Lung (tissue), 12 donors: Measurements from ENCODE around the gene ABHD12B. TPM values are rescaled to one million over a fixed set of nuclear protein-coding genes. Genes with fewer than 3 reads are reported as not detected.

ENCODE experiments used
- ATAC-seq: fragments of 200-7000 bp; cut with Tn5 transposase; one replicate; pipeline ENCODE4 v1.9.1; 2020; ENCODE audit warnings: moderate number of reproducible peaks; ENCODE audit not compliant: insufficient read depth, low FRiP score
- DNase-seq, 3 donors: peaks; one replicate each; pipeline ENCODE4 v3.0.0-alpha.2; 2013 to 2017
- H3K27ac ChIP-seq, 2 donors: one replicate each; pipeline ENCODE4 v1.5.1; 2013; ENCODE audit warnings: mild to moderate bottlenecking in 2 of 2, moderate library complexity in 2 of 2, control low read depth in 1 of 2, inconsistent platforms in 1 of 2, low read depth in 1 of 2, low read length in 1 of 2
- H3K27me3 ChIP-seq, 3 donors: one replicate each; pipeline ENCODE4 v1.5.1; 2013; ENCODE audit warnings: low read length in 2 of 3; ENCODE audit not compliant: control insufficient read depth in 3 of 3, insufficient read depth in 3 of 3
- H3K36me3 ChIP-seq, 4 donors: one replicate each; pipeline ENCODE4 v1.5.1; 2013; ENCODE audit warnings: low read length in 4 of 4, mild to moderate bottlenecking in 1 of 4, moderate library complexity in 1 of 4; ENCODE audit not compliant: control insufficient read depth in 4 of 4, insufficient read depth in 4 of 4
- H3K4me1 ChIP-seq, 5 donors: one replicate each; pipeline ENCODE4 v1.5.1; 2013; ENCODE audit warnings: low read length in 5 of 5, mild to moderate bottlenecking in 2 of 5, moderate library complexity in 1 of 5; ENCODE audit not compliant: control insufficient read depth in 5 of 5, insufficient read depth in 5 of 5
- H3K4me3 ChIP-seq: one replicate; pipeline ENCODE4 v1.5.1; 2013; ENCODE audit warnings: mild to moderate bottlenecking, control low read depth, moderate library complexity
- H3K9ac ChIP-seq, 2 donors: one replicate each; pipeline ENCODE4 v1.5.1; 2013; ENCODE audit warnings: low read length in 2 of 2, control low read depth in 1 of 2; ENCODE audit not compliant: insufficient read depth in 1 of 2
- H3K9me3 ChIP-seq, 4 donors: one replicate each; pipeline ENCODE4 v1.5.1; 2013; ENCODE audit warnings: low read length in 3 of 4, mild to moderate bottlenecking in 1 of 4, moderate library complexity in 1 of 4; ENCODE audit not compliant: control insufficient read depth in 4 of 4, insufficient read depth in 3 of 4
- WGBS, 2 donors: extraction: QIAGEN DNeasy Blood & Tissue Kit; methylation state at CpG; one replicate each; pipeline ENCODE4 v1.1.7; 2013; 5-methylcytosine and 5-hydroxymethylcytosine counted together
- polyA plus RNA-seq, 2 donors: library from polyadenylated mRNA; stranded (reverse); fragments of 200-250 nt; gene quantifications; one replicate each; pipeline ENCODE4 v1.2.1, GENCODE V29; 2013
- total RNA-seq, 2 donors: library from RNA; depleted of rRNA in 1 of 2; stranded (reverse); fragments of >200 nt in 1 of 2; gene quantifications; one replicate each; pipeline ENCODE4 v1.2.1, GENCODE V29; 2014 to 2021
- TF ChIP-seq, protein P1 (sequence below): IDR thresholded peaks from 2 replicates; pipeline ENCODE4 v1.5.1; 2012; ENCODE audit warnings: mild to moderate bottlenecking; ENCODE audit errors: control extremely low read depth, extremely low read depth
- donor health status: control.
- donor health status: control.
- donor health status: Bipolar disorder and iron deficiency.
- donor health status: healthy.
- donor health status: DM: yes; HTN: yes; CAD: no.

The ABHD12B gene
- total and polyA plus RNA-seq, 4 donors, result 0.56 to 1.0 (median 0.95) TPM; not detected in 1

DNA sequence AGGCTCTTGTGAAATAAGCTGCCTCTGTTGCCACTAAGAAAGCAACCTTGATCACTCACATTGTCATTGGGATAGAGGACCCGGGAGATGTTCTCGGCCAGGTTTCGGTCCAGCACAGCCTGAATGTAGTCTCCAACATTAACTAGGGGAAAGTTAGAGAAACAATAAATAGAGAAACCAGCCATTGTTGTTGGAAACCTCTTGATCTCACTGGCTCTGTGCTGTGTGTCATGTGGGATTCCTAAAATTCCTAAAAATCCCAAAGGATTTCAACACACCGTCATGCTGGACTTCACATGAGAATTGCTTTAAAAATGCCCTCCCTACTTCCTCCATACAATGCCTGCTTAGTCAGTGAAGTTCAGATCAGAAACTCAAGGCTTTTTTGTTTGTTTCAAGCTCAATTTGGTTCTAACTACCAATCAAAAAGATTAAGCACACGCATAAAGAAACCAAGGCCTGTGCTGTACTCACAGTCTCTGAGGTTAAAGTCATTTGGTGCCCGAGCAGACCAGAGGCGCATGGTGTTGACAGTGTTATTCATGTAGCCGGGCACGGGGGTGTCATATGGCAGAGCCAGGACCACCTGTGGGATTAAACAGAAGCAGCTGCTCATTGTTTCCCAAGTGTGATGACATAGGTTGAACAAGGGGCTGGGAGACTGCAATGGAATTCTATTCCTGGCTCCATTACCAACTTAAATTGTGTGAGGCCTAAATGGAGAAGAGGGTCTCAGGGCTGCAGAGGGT, 48.8 kb downstream of the ABHD12B start:
- Histone ChIP-seq H3K9ac (no peak overlapping the region), H3K27me3 (no peaks in the 10 kb centered on the region), H3K4me3 (no peak overlapping the region), H3K9me3 (no peaks in the 10 kb centered on the region), H3K36me3 (peaks cover 0 to 8% (median 6%) of the 10 kb centered on the region in 4 donors), H3K4me1 (no peaks in the 10 kb centered on the region), H3K27ac (no peak overlapping the region)
- DNase-seq (peak in 1 of 3 donors; percentile 6), ATAC-seq (no peak)
- 87 to 91% methylated on average over 9 of the region's 9 CpGs for WGBS, 2 donors
- TF ChIP-seq, protein P1, sequence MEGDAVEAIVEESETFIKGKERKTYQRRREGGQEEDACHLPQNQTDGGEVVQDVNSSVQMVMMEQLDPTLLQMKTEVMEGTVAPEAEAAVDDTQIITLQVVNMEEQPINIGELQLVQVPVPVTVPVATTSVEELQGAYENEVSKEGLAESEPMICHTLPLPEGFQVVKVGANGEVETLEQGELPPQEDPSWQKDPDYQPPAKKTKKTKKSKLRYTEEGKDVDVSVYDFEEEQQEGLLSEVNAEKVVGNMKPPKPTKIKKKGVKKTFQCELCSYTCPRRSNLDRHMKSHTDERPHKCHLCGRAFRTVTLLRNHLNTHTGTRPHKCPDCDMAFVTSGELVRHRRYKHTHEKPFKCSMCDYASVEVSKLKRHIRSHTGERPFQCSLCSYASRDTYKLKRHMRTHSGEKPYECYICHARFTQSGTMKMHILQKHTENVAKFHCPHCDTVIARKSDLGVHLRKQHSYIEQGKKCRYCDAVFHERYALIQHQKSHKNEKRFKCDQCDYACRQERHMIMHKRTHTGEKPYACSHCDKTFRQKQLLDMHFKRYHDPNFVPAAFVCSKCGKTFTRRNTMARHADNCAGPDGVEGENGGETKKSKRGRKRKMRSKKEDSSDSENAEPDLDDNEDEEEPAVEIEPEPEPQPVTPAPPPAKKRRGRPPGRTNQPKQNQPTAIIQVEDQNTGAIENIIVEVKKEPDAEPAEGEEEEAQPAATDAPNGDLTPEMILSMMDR, result no peak

DNA sequence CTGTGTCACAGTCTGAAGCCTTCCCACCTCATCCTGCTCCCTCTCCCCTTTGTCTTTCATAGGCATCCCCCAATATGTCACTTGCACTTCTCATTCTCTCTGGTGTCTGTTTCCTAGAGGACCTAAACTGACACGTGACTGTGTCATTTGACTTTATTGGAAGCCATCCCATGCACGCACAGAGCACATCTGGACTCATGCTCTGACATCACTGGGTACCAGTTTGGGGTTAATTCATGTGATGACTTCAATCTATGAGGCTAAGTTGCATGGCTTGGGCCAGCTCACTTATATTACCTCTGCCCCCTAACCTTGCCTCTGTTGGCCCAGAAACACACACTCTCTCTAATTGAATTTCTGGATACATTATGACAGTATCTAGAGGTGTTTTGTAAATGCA, 51.0 kb downstream of the ABHD12B start:
- Histone ChIP-seq H3K36me3 (peaks cover 0 to 4% (median 2%) of the 10 kb centered on the region in 4 donors), H3K27ac (no peak overlapping the region), H3K4me3 (no peak overlapping the region), H3K4me1 (no peaks in the 10 kb centered on the region), H3K27me3 (no peaks in the 10 kb centered on the region), H3K9ac (no peak overlapping the region), H3K9me3 (no peaks in the 10 kb centered on the region)
- TF ChIP-seq, protein P1, result no peak
- 89 to 97% methylated on average over 2 of the region's 2 CpGs for WGBS, 2 donors
- no peak for ATAC-seq
- DNase-seq, result no peak

DNA sequence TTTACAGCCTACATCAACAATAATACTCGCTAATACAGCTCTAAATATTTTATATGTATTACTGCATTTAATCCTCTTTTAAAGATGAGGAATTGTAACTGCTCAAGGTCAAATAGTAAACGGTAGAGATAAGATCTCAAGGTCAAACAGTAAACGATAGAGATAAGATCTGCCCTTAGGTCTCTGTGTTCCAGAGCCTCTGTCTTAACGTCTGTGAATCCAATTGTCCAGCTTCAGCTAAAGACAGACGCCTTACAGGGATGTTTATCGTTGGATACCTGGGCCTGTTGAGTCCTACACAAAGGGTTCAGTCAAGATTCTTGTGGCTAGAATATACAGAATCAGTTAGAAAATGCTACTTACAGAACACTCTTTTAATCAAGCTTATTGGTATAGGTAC, 52.4 kb downstream of the ABHD12B start:
- WGBS, 2 donors, result 63 to 71% methylated on average over 6 of the region's 6 CpGs
- H3K4me1 ChIP-seq, result no peaks in the 10 kb centered on the region
- ATAC-seq, result no peak
- H3K27ac ChIP-seq, result no peak overlapping the region
- H3K4me3 ChIP-seq, result no peak overlapping the region
- no peaks in the 10 kb centered on the region for H3K27me3 ChIP-seq
- no peak for DNase-seq
- no peak overlapping the region for H3K9ac ChIP-seq
- H3K9me3 ChIP-seq, result no peaks in the 10 kb centered on the region
- TF ChIP-seq, protein P1, result no peak
- H3K36me3 ChIP-seq, result peaks cover 0 to 7% (median 3%) of the 10 kb centered on the region in 4 donors
